ENCODE data around the gene ZC3H11A. TPM values are rescaled to one million over a fixed set of nuclear protein-coding genes. Genes with fewer than 3 reads are reported as not detected.
A peak's percentile ranks its signal among the peaks of the same experiment; 100 is the strongest.

Gene ZC3H11A
- total RNA-seq, 1 experiment from 2014 or later = 95.9 TPM

GRCh38 chr1:203796236-203796605 is 798 bp downstream of the ZC3H11A start:
- no peak for TF ChIP-seq CTCF (conservative IDR thresholded peaks at IDR 0.05)
- H3K4me2 ChIP-seq (ENCODE audit: insufficient read depth, insufficient read length, low read length) = peak overlapping the region; percentile 64
- H3K23me2 ChIP-seq (ENCODE audit: insufficient read length, low read depth, low read length, poor library complexity, severe bottlenecking) = no peaks in the 10 kb centered on the region
- no peak overlapping the region for H2BK120ac ChIP-seq (ENCODE audit: low read depth, low read length, poor library complexity, severe bottlenecking)
- no CpG with 5 or more reads among the region's 12 CpGs for WGBS (ENCODE audit: extremely low coverage, insufficient read length, low lambda C conversion rate)
- H3K27ac ChIP-seq (ENCODE audit: insufficient read length, low read depth, low read length) = peak overlapping the region; percentile 81
- no peak overlapping the region for H3T11ph ChIP-seq (ENCODE audit: low read length)
- H3K9me3 ChIP-seq (ENCODE audit: control insufficient read depth, low read depth, low read length) = no peaks in the 10 kb centered on the region
- peak overlapping the region; percentile 97; the same call in 1 of the 2 replicates for H3K14ac ChIP-seq (ENCODE audit: insufficient read depth, low read length)
- no peak overlapping the region for H2BK20ac ChIP-seq (ENCODE audit: low read depth, low read length, poor library complexity, severe bottlenecking)
- no peak overlapping the region for H2BK12ac ChIP-seq (ENCODE audit: insufficient read length, low read depth, low read length)
- Mint-ChIP-seq H3K27me3 (ENCODE audit: low read depth) (no peaks in the 10 kb centered on the region), H3K4me1 (peaks cover 30 to 44% of the 10 kb centered on the region in 2 experiments), H3K9me3 (peaks cover 13 to 27% of the 10 kb centered on the region in 2 experiments; a peak in 4 of 5 replicates), H3K4me3 (peak overlapping the region; percentile 86 to 95), H3K27ac (peak overlapping the region; percentile 98 to 100 (median 100)), H3K36me3 (ENCODE audit: insufficient read depth in 1 of 3, low read depth in 3 of 3) (peaks cover 35 to 42% (median 39%) of the 10 kb centered on the region in 3 experiments)
- H3K27me3 ChIP-seq (ENCODE audit: insufficient read depth, low read length) = no peaks in the 10 kb centered on the region
- no peak overlapping the region for H4K8ac ChIP-seq (replicated peaks; ENCODE audit: insufficient read length, low read depth, low read length)
- no peak overlapping the region for H2BK15ac ChIP-seq (ENCODE audit: low read depth, low read length)
- H2AFZ ChIP-seq (ENCODE audit: low read length) = no peak overlapping the region
- H2BK5ac ChIP-seq (ENCODE audit: insufficient read length, low read length) = peak overlapping the region; percentile 1
- peak overlapping the region; percentile 85 for H3K18ac ChIP-seq (ENCODE audit: insufficient read length, low read depth, low read length)
- no peaks in the 10 kb centered on the region for H4K20me1 ChIP-seq (ENCODE audit: control insufficient read depth, insufficient read depth, insufficient read length)
- no peak overlapping the region for H3K4ac ChIP-seq (ENCODE audit: low read depth, low read length)
- peaks cover 35% of the 10 kb centered on the region for H3K79me2 ChIP-seq (ENCODE audit: insufficient read depth, low read length)
- H2AK5ac ChIP-seq (ENCODE audit: insufficient read length, low read length) = no peak overlapping the region
- H3K79me1 ChIP-seq (ENCODE audit: insufficient read depth, low read depth, low read length, poor library complexity, severe bottlenecking) = no peaks in the 10 kb centered on the region
- H4K91ac ChIP-seq (ENCODE audit: insufficient read length, low read depth, low read length) = no peak overlapping the region
- H4K5ac ChIP-seq (ENCODE audit: insufficient read length, low read depth, low read length) = no peak overlapping the region
- H3K56ac ChIP-seq (ENCODE audit: insufficient read length, low read depth, low read length) = no peak overlapping the region
- H3K4me1 ChIP-seq (ENCODE audit: insufficient read depth, low read length) = no peaks in the 10 kb centered on the region
- DNase-seq = peak; percentile 43
- peak overlapping the region; percentile 93 for H3K9ac ChIP-seq (ENCODE audit: extremely low read depth, insufficient read length, low read length)
- H3K23ac ChIP-seq (ENCODE audit: insufficient read length, low read depth, low read length) = no peak overlapping the region

Data from H9 (cell line).